HepG2 (cell line): ENCODE results near the gene SMIM22. TPM values are rescaled to one million over a fixed set of nuclear protein-coding genes. Genes with fewer than 3 reads are reported as not detected.

Experiments
- ATAC-seq: fragments of 200-7000 bp; cut with Tn5 transposase; 3 replicates; pipeline ENCODE4 v1.9.1; 2020; ENCODE audit warnings: mild to moderate bottlenecking, moderate library complexity
- BruUV-seq: library from RNA; stranded (reverse); fragments of 400-500 nt; replicated peaks from 2 replicates; lab custom pipeline; 2021; lab: Mats Ljungman, UMichigan
- CTCF ChIA-PET: fragments of 300-600 bp; formaldehyde crosslinking; extraction: SDS; loops from one replicate; lab custom pipeline; 2021; ENCODE audit warnings: low total read pairs, inconsistent platforms, low intra/inter-chr PET ratio; lab: Yijun Ruan, JAX
- POLR2A ChIA-PET: fragments of 350-600 bp; sonication (Branson Sonifier 250); formaldehyde crosslinking; loops from one replicate; lab custom pipeline; 2020; ENCODE audit warnings: antibody characterized with exemption, inconsistent platforms; lab: Yijun Ruan, JAX
- DNase-seq: peaks from one replicate; pipeline ENCODE4 v3.0.0-alpha.2; 2015; ENCODE audit warnings: low spot score
- FAIRE-seq: peaks from 3 replicates; lab custom pipeline; 2011; peaks lifted over from hg19 to GRCh38; lab: Jason Lieb, UNC
- H2AFZ ChIP-seq: one replicate; pipeline ENCODE4 v1.6.1; 2011; ENCODE audit warnings: low read length, inconsistent platforms
- H3K27ac ChIP-seq: fragments of 300-600 bp; 3 replicates; pipeline ENCODE4 v1.8.0; 2011; ENCODE audit warnings: mixed run types, mild to moderate bottlenecking, mixed read lengths, low read length, inconsistent platforms; ENCODE audit not compliant: insufficient read depth; ENCODE audit errors: extremely low read length
- H3K27me3 ChIP-seq, 2 experiments: fragments of 200-600 bp in 1 of 2; 2 replicates in 1 of 2; 3 replicates in 1 of 2; pipeline versions ENCODE4 v1.6.0 to v1.8.0; 2011; ENCODE audit warnings: low read length in 2 of 2, mild to moderate bottlenecking in 2 of 2, moderate library complexity in 2 of 2, inconsistent platforms in 1 of 2; ENCODE audit not compliant: insufficient read depth in 2 of 2, control insufficient read depth in 1 of 2
- H3K36me3 ChIP-seq, 2 experiments: fragments of 200-600 bp in 1 of 2; replicated peaks in 1 of 2; 2 replicates in 1 of 2; 3 replicates in 1 of 2; pipeline versions ENCODE4 v1.5.1 to v1.8.0; 2011; ENCODE audit warnings: low read length in 2 of 2, inconsistent platforms in 1 of 2; ENCODE audit not compliant: insufficient read depth in 2 of 2, control insufficient read depth in 1 of 2
- H3K4me1 ChIP-seq: 2 replicates; pipeline ENCODE4 v1.5.1; 2012; ENCODE audit warnings: low read length, inconsistent platforms; ENCODE audit not compliant: insufficient read depth
- H3K4me2 ChIP-seq: 2 replicates; pipeline ENCODE4 v1.6.0; 2011; ENCODE audit warnings: low read depth, low read length, inconsistent platforms
- H3K4me3 ChIP-seq, 3 experiments: fragments of 200-600 bp in 1 of 3; sonication (generic), shearing (Covaris generic) in 1 of 3; replicated peaks in 1 of 3; 2 replicates each; pipeline ENCODE4 v1.5.1; 2011 to 2016; ENCODE audit warnings: low read length in 3 of 3, inconsistent platforms in 2 of 3, low read depth in 2 of 3, mild to moderate bottlenecking in 2 of 3, control low read depth in 1 of 3, mixed read lengths in 1 of 3; ENCODE audit not compliant: insufficient read depth in 1 of 3
- H3K79me2 ChIP-seq: one replicate; pipeline ENCODE4 v1.6.1; 2011; ENCODE audit warnings: low read length, inconsistent platforms; ENCODE audit not compliant: insufficient read depth
- H3K9ac ChIP-seq: 2 replicates; pipeline ENCODE4 v1.6.0; 2011; ENCODE audit warnings: mild to moderate bottlenecking, low read depth, low read length, inconsistent platforms; ENCODE audit not compliant: insufficient read depth
- H3K9me3 ChIP-seq: 2 replicates; pipeline ENCODE4 v1.5.1; 2012; ENCODE audit warnings: mild to moderate bottlenecking, low read length
- H4K20me1 ChIP-seq: 2 replicates; pipeline ENCODE4 v1.6.0; 2011; ENCODE audit warnings: inconsistent platforms, mild to moderate bottlenecking, low read length, moderate library complexity; ENCODE audit not compliant: insufficient read depth
- ESRRA ChIP-seq: sonication (generic); formaldehyde crosslinking; IDR thresholded peaks from 2 replicates; pipeline ENCODE4 v1.5.1; 2020; ENCODE audit warnings: mild to moderate bottlenecking, low read depth, missing genetic modification reagents
- HOXA3 ChIP-seq: sonication (generic); formaldehyde crosslinking; IDR thresholded peaks from 2 replicates; pipeline ENCODE4 v1.5.0; 2020; ENCODE audit warnings: missing genetic modification reagents
- MED8 ChIP-seq: sonication (generic); formaldehyde crosslinking; IDR thresholded peaks from 2 replicates; pipeline ENCODE4 v1.8.1; 2023; ENCODE audit warnings: mild to moderate bottlenecking, missing genetic modification reagents; ENCODE audit not compliant: insufficient replicate concordance
- MXI1 ChIP-seq: IDR thresholded peaks from 3 replicates; pipeline ENCODE4 v1.6.1; 2012; ENCODE audit warnings: low read depth, low read length, inconsistent platforms, borderline replicate concordance
- SRY ChIP-seq: sonication (generic); formaldehyde crosslinking; IDR thresholded peaks from 2 replicates; pipeline ENCODE4 v1.8.0; 2022; ENCODE audit warnings: mild to moderate bottlenecking, missing genetic modification reagents
- STAG1 ChIP-seq: sonication (generic); formaldehyde crosslinking; IDR thresholded peaks from 2 replicates; pipeline ENCODE4 v1.4.0; 2020; ENCODE audit warnings: missing genetic modification reagents
- TOPORS ChIP-seq: sonication (generic); formaldehyde crosslinking; IDR thresholded peaks from 2 replicates; pipeline ENCODE4 v1.8.0; 2023; ENCODE audit warnings: mild to moderate bottlenecking, missing genetic modification reagents
- ZNF460 ChIP-seq: sonication (generic); formaldehyde crosslinking; IDR thresholded peaks from 2 replicates; pipeline ENCODE4 v1.5.1; 2020; ENCODE audit warnings: missing genetic modification reagents, mild to moderate bottlenecking, borderline replicate concordance
- ZNF577 ChIP-seq: sonication (generic); formaldehyde crosslinking; IDR thresholded peaks from 2 replicates; pipeline ENCODE4 v1.4.0; 2020; ENCODE audit warnings: mild to moderate bottlenecking, low read depth, missing genetic modification reagents, borderline replicate concordance
- ZNF674 ChIP-seq: sonication (generic); formaldehyde crosslinking; IDR thresholded peaks from 2 replicates; pipeline ENCODE4 v1.5.0; 2020; ENCODE audit warnings: low read depth, mild to moderate bottlenecking, missing genetic modification reagents
- ZNF891 ChIP-seq: sonication (generic); formaldehyde crosslinking; IDR thresholded peaks from 2 replicates; pipeline ENCODE4 v1.5.0; 2020; ENCODE audit warnings: mild to moderate bottlenecking, missing genetic modification reagents
- WGBS: methylation state at CpG from one replicate; pipeline ENCODE4 v1.1.6; 2017; ENCODE audit warnings: low lambda C conversion rate; 5-methylcytosine and 5-hydroxymethylcytosine counted together
- in situ Hi-C: cut with HindIII; loops from 2 replicates; pipeline ENCODE4 v1.10.0; 2017; ENCODE audit warnings: low pct_unique_long_range_greater_than_20kb; ENCODE audit not compliant: extremely low pct_ligation_motif_present
- intact Hi-C: fragments of 100-400 bp; cut with micrococcal nuclease; formaldehyde crosslinking; loops from one replicate; pipeline ENCODE4 v1.10.0; 2022; ENCODE audit not compliant: unreplicated experiment
- polyA plus RNA-seq, 8 experiments: library from polyadenylated mRNA; depleted of rRNA in 3 of 8; stranded (reverse) in 7 of 8; unstranded in 1 of 8; fragments of >200 nt; fragmentation: Illumina TruSeq in 4 of 8; extraction: Trizol in 4 of 8; gene quantifications; 2 replicates each; pipeline versions ENCODE4 v1.2.1 to v1.2.3, GENCODE V29; 2011 to 2016; ENCODE audit warnings: low read depth in 4 of 8, missing spikeins in 1 of 8, mixed read lengths in 1 of 8; ENCODE audit not compliant: insufficient read depth in 1 of 8
- total RNA-seq, 5 experiments: library from RNA; depleted of rRNA; stranded (reverse); fragments of >200 nt; fragmentation: Illumina TruSeq; extraction: Trizol; gene quantifications; 2 replicates each; pipeline ENCODE4 v1.2.3, GENCODE V29; 2016; ENCODE audit warnings: low read depth in 1 of 5
- TF ChIP-seq, protein P1 (sequence below): sonication (generic); formaldehyde crosslinking; IDR thresholded peaks from 2 replicates; pipeline ENCODE4 v1.5.0; 2020; ENCODE audit warnings: missing genetic modification reagents, mild to moderate bottlenecking, borderline replicate concordance
- TF ChIP-seq, protein P2 (sequence below): sonication (generic); formaldehyde crosslinking; IDR thresholded peaks from 2 replicates; pipeline ENCODE4 v1.5.0; 2020; ENCODE audit warnings: missing genetic modification reagents
- TF ChIP-seq, protein P3 (sequence below): sonication (generic); formaldehyde crosslinking; conservative IDR thresholded peaks from 2 replicates; pipeline ENCODE4 v1.4.0; 2020; ENCODE audit warnings: missing genetic modification reagents
- TF ChIP-seq, protein P4 (sequence below): sonication (generic); formaldehyde crosslinking; IDR thresholded peaks from 2 replicates; pipeline ENCODE4 v1.4.0; 2020; ENCODE audit warnings: missing genetic modification reagents, borderline replicate concordance

Gene SMIM22
- total and polyA plus RNA-seq, 2 of the 13 experiments (the other 11 are each of a cell fraction or from before 2014, with no cell fraction given), result not detected

DNA sequence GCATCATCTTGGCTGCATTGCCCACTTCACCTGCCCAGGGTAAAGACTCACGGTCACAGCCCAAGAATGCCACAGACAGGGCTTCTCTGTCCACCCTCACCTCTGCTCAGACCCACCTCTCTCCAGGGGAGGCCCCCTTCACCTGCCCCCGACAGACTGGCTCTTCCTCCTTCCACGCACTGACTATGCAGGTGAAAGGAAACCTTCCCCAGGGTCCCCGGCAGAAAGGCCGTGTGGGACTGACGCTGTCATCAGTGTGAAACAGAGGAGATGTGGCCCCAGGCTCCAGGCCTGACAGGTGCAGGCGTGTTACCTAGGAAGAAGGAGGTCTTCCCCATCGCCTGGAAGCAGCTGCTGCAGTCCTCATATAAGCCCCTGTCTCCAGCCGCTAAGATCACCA lies 16.6 kb downstream of the SMIM22 start:
- Histone ChIP-seq H3K9ac (no peak overlapping the region), H4K20me1 (no peaks in the 10 kb centered on the region), H3K27me3 (no peaks in the 10 kb centered on the region), H3K27ac (no peak overlapping the region), H3K4me3 (no peak overlapping the region), H2AFZ (no peak overlapping the region), H3K4me2 (no peak overlapping the region), H3K36me3 (peaks cover 20 to 69% of the 10 kb centered on the region in 2 experiments), H3K9me3 (no peaks in the 10 kb centered on the region), H3K4me1 (no peaks in the 10 kb centered on the region), H3K79me2 (no peaks in the 10 kb centered on the region)
- BruUV-seq, result no TSS peak
- no peak for TF ChIP-seq ZNF891
- no peak for TF ChIP-seq ESRRA (CRISPR knock-in tag)
- no peak for TF ChIP-seq SRY
- no peak for TF ChIP-seq STAG1 (CRISPR knock-in tag)
- no peak for TF ChIP-seq ZNF674 (CRISPR knock-in tag)
- TF ChIP-seq MED8 (CRISPR knock-in tag), result no peak
- TF ChIP-seq ZNF577 (CRISPR knock-in tag), result no peak
- no peak for TF ChIP-seq ZNF460 (CRISPR knock-in tag)
- no peak for TF ChIP-seq TOPORS
- TF ChIP-seq, protein P1, sequence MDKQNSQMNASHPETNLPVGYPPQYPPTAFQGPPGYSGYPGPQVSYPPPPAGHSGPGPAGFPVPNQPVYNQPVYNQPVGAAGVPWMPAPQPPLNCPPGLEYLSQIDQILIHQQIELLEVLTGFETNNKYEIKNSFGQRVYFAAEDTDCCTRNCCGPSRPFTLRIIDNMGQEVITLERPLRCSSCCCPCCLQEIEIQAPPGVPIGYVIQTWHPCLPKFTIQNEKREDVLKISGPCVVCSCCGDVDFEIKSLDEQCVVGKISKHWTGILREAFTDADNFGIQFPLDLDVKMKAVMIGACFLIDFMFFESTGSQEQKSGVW (CRISPR knock-in tag), result no peak
- TF ChIP-seq, protein P2, sequence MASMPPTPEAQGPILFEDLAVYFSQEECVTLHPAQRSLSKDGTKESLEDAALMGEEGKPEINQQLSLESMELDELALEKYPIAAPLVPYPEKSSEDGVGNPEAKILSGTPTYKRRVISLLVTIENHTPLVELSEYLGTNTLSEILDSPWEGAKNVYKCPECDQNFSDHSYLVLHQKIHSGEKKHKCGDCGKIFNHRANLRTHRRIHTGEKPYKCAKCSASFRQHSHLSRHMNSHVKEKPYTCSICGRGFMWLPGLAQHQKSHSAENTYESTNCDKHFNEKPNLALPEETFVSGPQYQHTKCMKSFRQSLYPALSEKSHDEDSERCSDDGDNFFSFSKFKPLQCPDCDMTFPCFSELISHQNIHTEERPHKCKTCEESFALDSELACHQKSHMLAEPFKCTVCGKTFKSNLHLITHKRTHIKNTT, result no peak
- no peak for TF ChIP-seq HOXA3 (CRISPR knock-in tag)
- TF ChIP-seq, protein P3, sequence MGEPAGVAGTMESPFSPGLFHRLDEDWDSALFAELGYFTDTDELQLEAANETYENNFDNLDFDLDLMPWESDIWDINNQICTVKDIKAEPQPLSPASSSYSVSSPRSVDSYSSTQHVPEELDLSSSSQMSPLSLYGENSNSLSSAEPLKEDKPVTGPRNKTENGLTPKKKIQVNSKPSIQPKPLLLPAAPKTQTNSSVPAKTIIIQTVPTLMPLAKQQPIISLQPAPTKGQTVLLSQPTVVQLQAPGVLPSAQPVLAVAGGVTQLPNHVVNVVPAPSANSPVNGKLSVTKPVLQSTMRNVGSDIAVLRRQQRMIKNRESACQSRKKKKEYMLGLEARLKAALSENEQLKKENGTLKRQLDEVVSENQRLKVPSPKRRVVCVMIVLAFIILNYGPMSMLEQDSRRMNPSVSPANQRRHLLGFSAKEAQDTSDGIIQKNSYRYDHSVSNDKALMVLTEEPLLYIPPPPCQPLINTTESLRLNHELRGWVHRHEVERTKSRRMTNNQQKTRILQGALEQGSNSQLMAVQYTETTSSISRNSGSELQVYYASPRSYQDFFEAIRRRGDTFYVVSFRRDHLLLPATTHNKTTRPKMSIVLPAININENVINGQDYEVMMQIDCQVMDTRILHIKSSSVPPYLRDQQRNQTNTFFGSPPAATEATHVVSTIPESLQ (CRISPR knock-in tag), result no peak
- TF ChIP-seq, protein P4, sequence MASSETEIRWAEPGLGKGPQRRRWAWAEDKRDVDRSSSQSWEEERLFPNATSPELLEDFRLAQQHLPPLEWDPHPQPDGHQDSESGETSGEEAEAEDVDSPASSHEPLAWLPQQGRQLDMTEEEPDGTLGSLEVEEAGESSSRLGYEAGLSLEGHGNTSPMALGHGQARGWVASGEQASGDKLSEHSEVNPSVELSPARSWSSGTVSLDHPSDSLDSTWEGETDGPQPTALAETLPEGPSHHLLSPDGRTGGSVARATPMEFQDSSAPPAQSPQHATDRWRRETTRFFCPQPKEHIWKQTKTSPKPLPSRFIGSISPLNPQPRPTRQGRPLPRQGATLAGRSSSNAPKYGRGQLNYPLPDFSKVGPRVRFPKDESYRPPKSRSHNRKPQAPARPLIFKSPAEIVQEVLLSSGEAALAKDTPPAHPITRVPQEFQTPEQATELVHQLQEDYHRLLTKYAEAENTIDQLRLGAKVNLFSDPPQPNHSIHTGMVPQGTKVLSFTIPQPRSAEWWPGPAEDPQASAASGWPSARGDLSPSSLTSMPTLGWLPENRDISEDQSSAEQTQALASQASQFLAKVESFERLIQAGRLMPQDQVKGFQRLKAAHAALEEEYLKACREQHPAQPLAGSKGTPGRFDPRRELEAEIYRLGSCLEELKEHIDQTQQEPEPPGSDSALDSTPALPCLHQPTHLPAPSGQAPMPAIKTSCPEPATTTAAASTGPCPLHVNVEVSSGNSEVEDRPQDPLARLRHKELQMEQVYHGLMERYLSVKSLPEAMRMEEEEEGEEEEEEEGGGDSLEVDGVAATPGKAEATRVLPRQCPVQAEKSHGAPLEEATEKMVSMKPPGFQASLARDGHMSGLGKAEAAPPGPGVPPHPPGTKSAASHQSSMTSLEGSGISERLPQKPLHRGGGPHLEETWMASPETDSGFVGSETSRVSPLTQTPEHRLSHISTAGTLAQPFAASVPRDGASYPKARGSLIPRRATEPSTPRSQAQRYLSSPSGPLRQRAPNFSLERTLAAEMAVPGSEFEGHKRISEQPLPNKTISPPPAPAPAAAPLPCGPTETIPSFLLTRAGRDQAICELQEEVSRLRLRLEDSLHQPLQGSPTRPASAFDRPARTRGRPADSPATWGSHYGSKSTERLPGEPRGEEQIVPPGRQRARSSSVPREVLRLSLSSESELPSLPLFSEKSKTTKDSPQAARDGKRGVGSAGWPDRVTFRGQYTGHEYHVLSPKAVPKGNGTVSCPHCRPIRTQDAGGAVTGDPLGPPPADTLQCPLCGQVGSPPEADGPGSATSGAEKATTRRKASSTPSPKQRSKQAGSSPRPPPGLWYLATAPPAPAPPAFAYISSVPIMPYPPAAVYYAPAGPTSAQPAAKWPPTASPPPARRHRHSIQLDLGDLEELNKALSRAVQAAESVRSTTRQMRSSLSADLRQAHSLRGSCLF (CRISPR knock-in tag), result no peak
- no peak for TF ChIP-seq MXI1
- ATAC-seq (peak; percentile 38; the same call in 2 of the 3 replicates), FAIRE-seq (no peak), DNase-seq (no peak)
- intact Hi-C loops (no loop called here), in situ Hi-C loops (no loop called here)
- 92% methylated on average over 7 of the region's 9 CpGs for WGBS
- ChIA-PET CTCF (no interaction called here), POLR2A (interaction anchor here (0.7 kb wide), 1 partner anchor 11 kb away, joined by 3 read pairs; no protein-coding TSS in a partner anchor)
